Prostate gland (tissue), 2 donors: ENCODE results near the gene RPAIN. TPM values are rescaled to one million over a fixed set of nuclear protein-coding genes. Genes with fewer than 3 reads are reported as not detected.

Experiments
- DNase-seq: peaks from one replicate; pipeline ENCODE4 v3.0.0-alpha.2; 2019; ENCODE audit warnings: low spot score
- H3K27ac ChIP-seq, 2 donors: fragments of 200-600 bp; sonication (generic); 2 replicates each; pipeline ENCODE4 v1.5.1; 2017 to 2019
- H3K27me3 ChIP-seq: fragments of 200-600 bp; sonication (generic); replicated peaks from 2 replicates; pipeline ENCODE4 v1.5.1; 2019; ENCODE audit not compliant: insufficient read depth
- H3K36me3 ChIP-seq, 2 donors: fragments of 200-600 bp; sonication (generic); 1 replicate in 1 of 2; 2 replicates in 1 of 2; pipeline versions ENCODE4 v1.5.1 to v1.8.1; 2017 to 2019
- H3K4me1 ChIP-seq: fragments of 200-600 bp; sonication (generic); replicated peaks from 2 replicates; pipeline ENCODE4 v1.5.1; 2019
- H3K4me3 ChIP-seq, 2 donors: fragments of 200-600 bp; sonication (generic); 2 replicates each; pipeline ENCODE4 v1.5.1; 2017 to 2019
- H3K9me3 ChIP-seq: fragments of 200-600 bp; sonication (generic); 2 replicates; pipeline ENCODE4 v1.5.1; 2017
- CTCF ChIP-seq, 4 experiments: fragments of 200-600 bp in 2 of 4; fragments of 450-650 bp in 2 of 4; sonication (generic) in 2 of 4; IDR thresholded peaks; 1 replicate in 3 of 4; 2 replicates in 1 of 4; pipeline ENCODE4 v1.5.1; 2016 to 2019; ENCODE audit warnings: antibody characterized with exemption in 4 of 4, mild to moderate bottlenecking in 2 of 4, moderate library complexity in 2 of 4
- POLR2A ChIP-seq: fragments of 450-650 bp; IDR thresholded peaks from one replicate; pipeline ENCODE4 v1.6.1; 2016; ENCODE audit warnings: antibody characterized with exemption, mild to moderate bottlenecking
- POLR2AphosphoS5 ChIP-seq: sonication (generic); formaldehyde crosslinking; IDR thresholded peaks from one replicate; pipeline ENCODE4 v1.6.1; 2017; ENCODE audit warnings: antibody characterized with exemption
- WGBS: methylation state at CpG from one replicate; pipeline ENCODE4 v1.1.5; 2018; 5-methylcytosine and 5-hydroxymethylcytosine counted together
- intact Hi-C: fragments of 100-400 bp; cut with DNase I; formaldehyde crosslinking; loops from one replicate; pipeline ENCODE4 v1.14.2; 2022
- total RNA-seq, 2 donors: library from RNA; depleted of rRNA; stranded (reverse); fragments of >200 nt; gene quantifications; one replicate each; pipeline ENCODE4 v1.1.0, GENCODE V29; 2016

Gene RPAIN
- total RNA-seq, 2 donors from 2014 or later, result 39.2 to 51.1 TPM

GRCh38 chr17:5399767-5400166 lies 20.2 kb upstream of the RPAIN start:
- TF ChIP-seq POLR2AphosphoS5, result no peak
- no peak for TF ChIP-seq CTCF (IDR thresholded peaks at IDR 0.05)
- TF ChIP-seq POLR2A, result no peak
- no peak overlapping the region for H3K4me3 ChIP-seq
- no peaks in the 10 kb centered on the region for H3K27me3 ChIP-seq
- H3K4me1 ChIP-seq, result no peaks in the 10 kb centered on the region
- no peak for DNase-seq
- intact Hi-C loops, result no loop called here
- WGBS, result 83% methylated on average over 6 of the region's 6 CpGs
- no peak overlapping the region for H3K27ac ChIP-seq
- H3K9me3 ChIP-seq, result no peaks in the 10 kb centered on the region
- peaks cover 0 to 11% of the 10 kb centered on the region in 2 donors for H3K36me3 ChIP-seq

- H3K4me3 ChIP-seq, result no peak overlapping the region
- H3K4me1 ChIP-seq, result no peaks in the 10 kb centered on the region
- WGBS, result 73% methylated on average over 4 of the region's 4 CpGs
- H3K9me3 ChIP-seq, result no peaks in the 10 kb centered on the region
- no peak for TF ChIP-seq POLR2A
- no peak for TF ChIP-seq POLR2AphosphoS5
- TF ChIP-seq CTCF (IDR thresholded peaks at IDR 0.05), result no peak
- no peak for DNase-seq
- H3K36me3 ChIP-seq, result peaks cover 4 to 7% of the 10 kb centered on the region in 2 donors
- H3K27me3 ChIP-seq, result no peaks in the 10 kb centered on the region
- intact Hi-C loops, result no loop called here
- H3K27ac ChIP-seq, result no peak overlapping the region
These were observed 14.6 kb upstream of the RPAIN start for GRCh38 chr17:5405400-5405799.

GRCh38 chr17:5408186-5408585 lies 11.8 kb upstream of the RPAIN start:
- Histone ChIP-seq H3K9me3 (no peaks in the 10 kb centered on the region), H3K36me3 (peaks cover 0 to 7% of the 10 kb centered on the region in 2 donors), H3K4me1 (no peaks in the 10 kb centered on the region), H3K4me3 (no peak overlapping the region), H3K27me3 (no peaks in the 10 kb centered on the region), H3K27ac (no peak overlapping the region)
- 81% methylated on average over 5 of the region's 5 CpGs for WGBS
- TF ChIP-seq POLR2AphosphoS5, result no peak
- TF ChIP-seq CTCF (IDR thresholded peaks at IDR 0.05), result no peak
- TF ChIP-seq POLR2A, result no peak
- no peak for DNase-seq
- intact Hi-C loops, result no loop called here

GRCh38 chr17:5410594-5411272 lies 9.2 kb upstream of the RPAIN start:
- Histone ChIP-seq H3K4me1 (no peaks in the 10 kb centered on the region), H3K36me3 (peaks cover 0 to 7% of the 10 kb centered on the region in 2 donors), H3K9me3 (no peaks in the 10 kb centered on the region), H3K27me3 (no peaks in the 10 kb centered on the region), H3K27ac (no peak overlapping the region), H3K4me3 (no peak overlapping the region)
- DNase-seq, result no peak
- 95% methylated on average over 7 of the region's 7 CpGs for WGBS
- intact Hi-C loops, result no loop called here
- TF ChIP-seq POLR2AphosphoS5 (no peak), POLR2A (no peak), CTCF (IDR thresholded peaks at IDR 0.05) (no peak)

- Histone ChIP-seq H3K27ac (no peak overlapping the region), H3K4me3 (no peak overlapping the region), H3K4me1 (peaks cover 5% of the 10 kb centered on the region), H3K36me3 (peaks cover 0 to 7% of the 10 kb centered on the region in 2 donors), H3K9me3 (no peaks in the 10 kb centered on the region), H3K27me3 (no peaks in the 10 kb centered on the region)
- TF ChIP-seq CTCF (IDR thresholded peaks at IDR 0.05) (no peak), POLR2A (no peak), POLR2AphosphoS5 (no peak)
- WGBS, result 53% methylated on average over 4 of the region's 4 CpGs
- DNase-seq, result no peak
- intact Hi-C loops, result no loop called here
These were observed 6.3 kb upstream of the RPAIN start for GRCh38 chr17:5413682-5414081.
